Right lobe of liver (tissue), 6 donors: ENCODE measurements around the gene SVBP. TPM values are rescaled to one million over a fixed set of nuclear protein-coding genes. Genes with fewer than 3 reads are reported as not detected.

Source experiments
- ATAC-seq, 4 donors: fragments of 200-7000 bp; cut with Tn5 transposase; one replicate each; pipeline ENCODE4 v1.9.1; 2020; ENCODE audit warnings: mild to moderate bottlenecking in 4 of 4, moderate library complexity in 4 of 4
- DNase-seq, 3 donors: peaks; one replicate each; pipeline ENCODE4 v3.0.0-alpha.2; 2020
- H3K27ac ChIP-seq, 3 donors: fragments of 200-600 bp; one replicate each; pipeline ENCODE4 v1.8.0; 2022
- H3K27me3 ChIP-seq, 2 donors: fragments of 200-600 bp; one replicate each; pipeline ENCODE4 v1.8.0; 2022
- H3K36me3 ChIP-seq, 4 donors: fragments of 200-600 bp; sonication (generic) in 1 of 4; one replicate each; pipeline versions ENCODE4 v1.5.1 to v1.8.0; 2017 to 2022; ENCODE audit warnings: control low read depth in 1 of 4
- H3K4me1 ChIP-seq, 4 donors: fragments of 200-600 bp; sonication (generic) in 1 of 4; one replicate each; pipeline versions ENCODE4 v1.5.1 to v1.8.0; 2017 to 2022; ENCODE audit warnings: control low read depth in 1 of 4
- H3K4me3 ChIP-seq, 3 donors: fragments of 200-600 bp; one replicate each; pipeline ENCODE4 v1.8.0; 2022
- H3K9me3 ChIP-seq, 4 donors: fragments of 200-600 bp; sonication (generic) in 1 of 4; one replicate each; pipeline versions ENCODE4 v1.5.1 to v1.8.0; 2017 to 2022; ENCODE audit warnings: control low read depth in 1 of 4
- POLR2A ChIP-seq: fragments of 450-650 bp; IDR thresholded peaks from one replicate; pipeline ENCODE4 v1.6.1; 2017; ENCODE audit warnings: antibody characterized with exemption, mild to moderate bottlenecking
- WGBS: methylation state at CpG from one replicate; pipeline ENCODE4 v1.1.6; 2018; ENCODE audit warnings: low coverage, low lambda C conversion rate; ENCODE audit not compliant: insufficient coverage; ENCODE audit errors: missing lambda C conversion rate; 5-methylcytosine and 5-hydroxymethylcytosine counted together
- intact Hi-C, 2 donors: fragments of 100-400 bp; cut with DNase I; formaldehyde crosslinking; loops; one replicate each; pipeline versions ENCODE4 v1.11.2 to v1.14.1; 2022
- total RNA-seq, 6 experiments: library from RNA; depleted of rRNA in 2 of 6; stranded (reverse); fragments of >200 nt in 2 of 6; fragmentation: NEBNext Ultra II Directional in 3 of 6; extraction: Animal tissue kit (Norgen Biotek cat#: 25700) in 3 of 6; gene quantifications; one replicate each; pipeline versions ENCODE4 v1.1.0 to v1.2.4, GENCODE V29; 2016 to 2023
- TF ChIP-seq, protein P1 (sequence below), 4 donors: fragments of 200-600 bp in 3 of 4; fragments of 450-650 bp in 1 of 4; IDR thresholded peaks; one replicate each; pipeline versions ENCODE4 v1.5.1 to v1.8.0; 2016 to 2022; ENCODE audit warnings: antibody characterized with exemption in 4 of 4, mild to moderate bottlenecking in 2 of 4
- donor health status: DM: no; HTN: yes; CAD: no.
- donor health status: DM: no; HTN: no; CAD: no.
- donor health status: DM: no; HTN: no; CAD: no.
- donor health status: DM: no; HTN: yes; CAD: no.
- donor health status: DM: no; HTN: yes; CAD: no.

Gene SVBP
- total RNA-seq, 6 experiments from 2014 or later, result 6.0 to 12.8 (median 10.6) TPM

DNA sequence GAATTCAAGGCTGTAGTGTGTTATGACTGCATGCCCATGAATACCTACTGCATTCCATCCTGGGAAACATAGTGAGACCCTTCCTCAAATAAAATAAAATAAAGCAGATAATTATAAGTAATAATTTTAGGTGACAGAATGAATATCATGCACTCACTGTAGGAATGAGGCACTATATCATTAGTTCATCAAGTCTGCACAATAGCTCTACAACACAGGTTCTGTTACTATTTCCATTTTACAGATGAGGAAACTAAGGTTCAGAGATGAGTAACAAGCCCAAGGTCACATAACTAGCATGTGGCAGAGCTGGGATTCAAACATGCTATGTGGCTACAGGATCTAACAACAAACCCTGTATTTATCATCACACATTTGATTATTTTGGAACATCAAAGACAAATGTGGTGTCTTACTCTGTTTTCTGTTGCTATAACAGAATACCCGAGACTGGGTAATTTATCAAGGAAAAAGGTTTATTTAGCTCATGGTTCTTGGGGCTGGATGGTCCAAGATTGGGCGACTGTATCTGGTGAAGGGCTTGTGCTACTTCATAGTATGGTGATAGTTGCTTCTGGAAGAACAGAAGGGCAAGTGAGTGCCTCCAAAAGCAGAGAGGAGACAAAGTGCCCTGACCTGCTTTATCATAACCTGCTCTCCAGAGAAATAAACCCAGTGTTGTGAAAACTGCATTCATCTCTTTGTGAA lies 24.4 kb upstream of the SVBP start:
- 92% methylated on average over 2 of the region's 2 CpGs for WGBS
- no peaks in the 10 kb centered on the region for H3K9me3 ChIP-seq
- no peak for DNase-seq
- intact Hi-C loops, result no loop called here
- peaks cover 0 to 8% (median 0%) of the 10 kb centered on the region in 4 donors for H3K4me1 ChIP-seq
- no peaks in the 10 kb centered on the region for H3K27me3 ChIP-seq
- no peak overlapping the region for H3K27ac ChIP-seq
- TF ChIP-seq, protein P1, sequence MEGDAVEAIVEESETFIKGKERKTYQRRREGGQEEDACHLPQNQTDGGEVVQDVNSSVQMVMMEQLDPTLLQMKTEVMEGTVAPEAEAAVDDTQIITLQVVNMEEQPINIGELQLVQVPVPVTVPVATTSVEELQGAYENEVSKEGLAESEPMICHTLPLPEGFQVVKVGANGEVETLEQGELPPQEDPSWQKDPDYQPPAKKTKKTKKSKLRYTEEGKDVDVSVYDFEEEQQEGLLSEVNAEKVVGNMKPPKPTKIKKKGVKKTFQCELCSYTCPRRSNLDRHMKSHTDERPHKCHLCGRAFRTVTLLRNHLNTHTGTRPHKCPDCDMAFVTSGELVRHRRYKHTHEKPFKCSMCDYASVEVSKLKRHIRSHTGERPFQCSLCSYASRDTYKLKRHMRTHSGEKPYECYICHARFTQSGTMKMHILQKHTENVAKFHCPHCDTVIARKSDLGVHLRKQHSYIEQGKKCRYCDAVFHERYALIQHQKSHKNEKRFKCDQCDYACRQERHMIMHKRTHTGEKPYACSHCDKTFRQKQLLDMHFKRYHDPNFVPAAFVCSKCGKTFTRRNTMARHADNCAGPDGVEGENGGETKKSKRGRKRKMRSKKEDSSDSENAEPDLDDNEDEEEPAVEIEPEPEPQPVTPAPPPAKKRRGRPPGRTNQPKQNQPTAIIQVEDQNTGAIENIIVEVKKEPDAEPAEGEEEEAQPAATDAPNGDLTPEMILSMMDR (IDR thresholded peaks at IDR 0.05), result no peak
- no peak for TF ChIP-seq POLR2A
- peaks cover 0 to 17% (median 0%) of the 10 kb centered on the region in 4 donors for H3K36me3 ChIP-seq
- no peak for ATAC-seq
- no peak overlapping the region for H3K4me3 ChIP-seq

DNA sequence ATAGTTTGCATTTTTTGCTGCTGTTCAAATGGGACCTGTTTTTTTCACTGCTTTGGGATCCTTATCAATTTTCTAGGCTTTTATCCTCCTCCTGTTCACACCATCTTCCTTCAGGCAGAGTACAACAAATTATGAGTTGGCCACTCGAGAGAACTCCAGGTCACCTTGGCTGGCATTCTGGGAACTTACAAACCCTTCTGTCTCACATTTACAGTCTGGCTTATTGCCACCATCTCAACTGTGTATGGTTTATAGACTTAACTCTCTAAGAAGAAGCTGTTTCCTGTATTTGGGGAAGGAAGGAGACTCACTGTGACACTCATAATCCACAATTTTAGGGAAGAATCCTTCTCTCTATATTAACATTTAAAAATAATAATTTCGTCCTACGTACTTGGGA lies 23.8 kb upstream of the SVBP start:
- H3K4me1 ChIP-seq, result peaks cover 0 to 8% (median 0%) of the 10 kb centered on the region in 4 donors
- ATAC-seq, result no peak
- no peak for DNase-seq
- 74% methylated on average over 2 of the region's 3 CpGs for WGBS
- no peaks in the 10 kb centered on the region for H3K9me3 ChIP-seq
- no peak overlapping the region for H3K4me3 ChIP-seq
- no peak overlapping the region for H3K27ac ChIP-seq
- peaks cover 0 to 17% (median 0%) of the 10 kb centered on the region in 4 donors for H3K36me3 ChIP-seq
- intact Hi-C loops, result no loop called here
- H3K27me3 ChIP-seq, result no peaks in the 10 kb centered on the region
- TF ChIP-seq, protein P1 (IDR thresholded peaks at IDR 0.05), result no peak
- TF ChIP-seq POLR2A, result no peak

DNA sequence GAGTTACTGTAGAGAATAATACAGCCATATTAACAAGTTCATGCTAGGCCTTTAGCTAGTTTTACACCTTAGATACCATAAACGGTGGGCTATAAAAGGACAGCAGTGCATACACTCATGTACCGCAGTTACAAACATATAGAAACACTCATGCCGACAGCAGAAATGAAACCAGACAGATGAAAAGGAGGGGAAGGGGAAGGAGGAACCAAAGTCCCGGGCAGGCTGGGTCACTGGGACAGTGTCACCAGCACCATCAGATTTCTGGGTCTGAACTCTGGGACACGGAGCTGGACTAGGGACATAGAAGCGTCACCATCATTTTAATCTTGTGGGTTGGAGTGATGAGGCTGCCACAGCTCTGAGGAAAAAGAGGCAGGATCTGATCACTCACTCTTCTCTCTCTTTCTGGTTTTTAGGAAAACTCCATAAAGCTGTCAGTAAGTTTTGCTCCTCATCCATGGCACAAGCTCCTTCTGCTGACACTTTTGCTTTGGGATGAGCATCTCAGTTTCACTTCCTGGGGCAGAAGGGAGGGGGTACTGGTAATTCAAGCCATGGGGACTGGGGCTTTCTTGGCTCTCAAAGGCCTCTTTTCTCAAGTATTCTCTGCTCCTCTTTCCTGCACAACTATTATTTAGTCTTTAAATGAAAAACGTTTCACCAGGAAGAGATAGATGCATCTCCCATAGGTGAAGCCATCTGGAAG lies 21.4 kb upstream of the SVBP start:
- DNase-seq, result no peak
- 84% methylated on average over 6 of the region's 7 CpGs for WGBS
- Histone ChIP-seq H3K9me3 (no peaks in the 10 kb centered on the region), H3K4me1 (no peaks in the 10 kb centered on the region), H3K36me3 (peaks cover 0 to 20% (median 1%) of the 10 kb centered on the region in 4 donors), H3K4me3 (no peak overlapping the region), H3K27ac (no peak overlapping the region), H3K27me3 (no peaks in the 10 kb centered on the region)
- peak; percentile 16 to 65 (median 45) for ATAC-seq
- intact Hi-C loops, result no loop called here
- no peak for TF ChIP-seq POLR2A
- TF ChIP-seq, protein P1 (IDR thresholded peaks at IDR 0.05), result no peak

DNA sequence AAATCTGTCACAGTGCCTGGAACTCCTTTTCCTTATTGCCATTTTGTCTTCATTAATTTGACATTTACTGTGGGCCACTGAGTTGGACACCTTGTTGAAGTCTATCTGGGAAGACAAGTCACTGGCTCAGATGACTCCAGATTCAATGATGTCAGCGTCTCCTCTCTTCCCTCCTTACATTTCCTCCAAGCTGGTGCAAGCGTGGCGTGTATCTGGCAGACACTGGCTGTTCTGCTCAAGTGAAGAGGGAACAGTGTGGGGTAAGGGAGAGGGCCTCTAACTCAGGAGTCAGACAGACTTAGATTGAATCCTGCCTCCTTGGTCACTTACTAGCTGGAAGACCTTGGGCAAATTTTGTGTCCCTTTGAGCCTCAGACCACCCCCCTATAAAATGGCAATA lies 20.5 kb upstream of the SVBP start:
- H3K27me3 ChIP-seq, result no peaks in the 10 kb centered on the region
- peak in 3 of 4 donors; percentile 31 to 64 (median 45) for ATAC-seq
- TF ChIP-seq, protein P1 (IDR thresholded peaks at IDR 0.05), result no peak
- TF ChIP-seq POLR2A, result no peak
- no peak overlapping the region for H3K4me3 ChIP-seq
- H3K4me1 ChIP-seq, result no peaks in the 10 kb centered on the region
- DNase-seq, result no peak
- intact Hi-C loops, result no loop called here
- WGBS, result 49% methylated on average over 3 of the region's 3 CpGs
- no peak overlapping the region for H3K27ac ChIP-seq
- peaks cover 0 to 16% (median 1%) of the 10 kb centered on the region in 4 donors for H3K36me3 ChIP-seq
- no peaks in the 10 kb centered on the region for H3K9me3 ChIP-seq
